Right renal pelvis (tissue), 4 donors: ENCODE data around the gene SPRED3. TPM values are rescaled to one million over a fixed set of nuclear protein-coding genes. Genes with fewer than 3 reads are reported as not detected.

Source experiments
- DNase-seq, 4 donors: peaks; one replicate each; pipeline ENCODE4 v3.0.0-alpha.2; 2013; ENCODE audit warnings: low read depth in 4 of 4, low spot score in 3 of 4, missing footprints in 1 of 4
- polyA plus RNA-seq, 4 donors: library from polyadenylated mRNA; unstranded; fragments of 120-200 nt; gene quantifications; one replicate each; pipeline ENCODE4 v1.2.1, GENCODE V29; 2013; ENCODE audit not compliant: insufficient read length in 4 of 4

The SPRED3 gene
- polyA plus RNA-seq, 4 donors = 0.90 to 1.1 (median 1.0) TPM

DNA sequence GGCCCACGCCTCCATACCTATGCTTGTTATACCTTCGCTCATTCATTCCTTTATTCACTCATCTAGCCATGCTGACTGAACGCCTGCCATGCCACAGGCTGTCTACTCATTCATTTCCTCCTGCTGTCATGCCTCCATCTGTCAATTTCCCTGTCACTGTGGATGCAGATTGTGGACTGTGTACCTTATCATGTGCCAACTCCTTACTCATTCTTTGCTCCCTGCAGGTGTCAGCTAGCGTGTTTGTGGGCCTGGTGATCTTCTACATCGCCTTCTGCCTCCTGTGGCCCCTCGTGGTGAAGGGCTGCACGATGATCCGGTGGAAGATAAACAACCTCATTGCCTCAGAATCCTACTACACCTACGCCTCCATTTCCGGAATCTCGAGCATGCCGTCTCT lies 18.2 kb upstream of the SPRED3 start:
- no peak for DNase-seq

DNA sequence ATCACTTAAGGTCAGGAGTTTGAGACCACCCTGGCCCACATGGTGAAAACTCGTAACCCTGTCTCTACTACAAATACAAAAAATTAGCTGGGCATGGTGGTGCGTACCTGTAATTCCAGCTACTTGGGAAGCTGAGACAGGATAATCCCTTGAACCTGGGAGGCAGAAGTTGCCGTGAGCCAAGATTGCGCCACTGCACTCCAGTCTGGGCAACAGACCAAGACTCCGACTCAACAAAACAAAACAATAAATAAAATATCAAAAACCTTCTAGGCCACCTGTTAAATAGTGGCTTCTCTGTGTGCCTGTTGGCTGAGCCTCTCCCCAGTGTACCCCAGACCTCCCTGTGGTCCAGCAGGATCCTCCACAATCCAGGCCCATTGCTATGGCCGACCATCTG lies 17.4 kb upstream of the SPRED3 start:
- no peak for DNase-seq

DNA sequence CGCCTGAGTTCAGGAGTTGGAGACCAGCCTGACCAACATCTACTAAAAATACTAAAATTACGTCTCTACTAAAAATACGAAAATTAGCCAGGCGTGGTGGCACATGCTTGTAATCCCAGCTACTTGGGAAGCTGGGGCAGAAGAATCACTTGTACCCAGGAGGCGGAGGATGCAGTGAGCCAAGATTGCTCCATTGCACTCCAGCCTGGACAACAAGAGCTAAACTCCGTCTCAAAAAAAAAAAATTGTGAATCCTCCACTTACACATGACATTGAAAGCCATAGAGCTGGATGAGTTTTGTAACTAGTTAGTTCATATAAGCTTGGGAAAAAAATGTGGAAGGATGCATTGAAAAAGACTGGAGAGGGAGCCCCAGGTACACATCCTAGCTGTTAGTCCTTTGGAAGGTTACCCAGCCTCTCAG lies 14.6 kb upstream of the SPRED3 start:
- no peak for DNase-seq

- peak; percentile 97 to 98 (median 98) for DNase-seq
Measured at GRCh38 chr19:38374332-38375097, 14.0 kb upstream of the SPRED3 start, which contains the start of gene PSMD8. Gene PSMD8 (plus strand): TSS chr19:38374571. CDS start chr19:38374602, 31 bp downstream.

GRCh38 chr19:38375098-38375493 lies 13.4 kb upstream of the SPRED3 start:
- no peak for DNase-seq

DNA sequence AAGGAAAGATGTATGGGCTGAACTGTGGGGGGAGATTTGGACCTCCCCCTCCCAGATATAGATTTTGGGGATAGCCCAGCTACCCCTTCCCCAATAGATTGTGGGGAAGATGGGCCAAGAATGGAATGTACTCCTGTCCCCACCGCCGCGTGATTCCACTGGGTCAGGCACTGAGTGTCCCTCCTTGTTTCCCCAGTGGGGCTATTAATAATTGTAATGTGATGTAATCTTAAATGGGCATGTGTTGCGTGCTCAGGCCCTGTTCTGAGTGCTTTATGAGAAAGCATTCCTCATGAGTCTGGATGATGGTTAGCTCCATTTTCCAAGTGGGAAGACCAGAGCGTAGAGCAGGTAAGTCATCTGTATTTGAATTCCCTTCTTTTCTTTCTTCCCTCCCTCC lies 12.7 kb upstream of the SPRED3 start:
- DNase-seq = no peak

- DNase-seq = no peak
Measured at GRCh38 chr19:38376576-38376975, 11.9 kb upstream of the SPRED3 start.

GRCh38 chr19:38377052-38377451 lies 11.4 kb upstream of the SPRED3 start:
- no peak for DNase-seq

DNA sequence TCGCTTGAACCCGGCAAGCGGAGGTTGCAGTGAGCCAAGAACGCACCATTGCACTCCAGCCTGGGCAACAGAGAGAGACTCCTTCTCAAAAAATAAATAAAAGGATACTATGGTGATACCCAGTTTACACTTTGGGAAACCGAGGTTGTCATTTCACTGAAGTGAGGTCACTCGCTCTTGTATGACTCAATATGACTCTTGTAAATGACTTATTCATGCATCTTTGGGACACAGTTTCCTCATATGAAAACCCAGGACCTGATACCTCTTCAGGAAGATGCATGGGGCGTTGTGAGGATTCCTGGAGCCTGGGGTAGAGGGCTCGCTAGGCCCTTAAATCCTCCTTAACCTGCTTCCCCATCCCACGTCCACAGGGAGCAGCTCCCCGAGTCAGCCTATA lies 9.6 kb upstream of the SPRED3 start:
- no peak for DNase-seq

- no peak for DNase-seq
Measured at GRCh38 chr19:38381138-38381537, 7.4 kb upstream of the SPRED3 start.

DNA sequence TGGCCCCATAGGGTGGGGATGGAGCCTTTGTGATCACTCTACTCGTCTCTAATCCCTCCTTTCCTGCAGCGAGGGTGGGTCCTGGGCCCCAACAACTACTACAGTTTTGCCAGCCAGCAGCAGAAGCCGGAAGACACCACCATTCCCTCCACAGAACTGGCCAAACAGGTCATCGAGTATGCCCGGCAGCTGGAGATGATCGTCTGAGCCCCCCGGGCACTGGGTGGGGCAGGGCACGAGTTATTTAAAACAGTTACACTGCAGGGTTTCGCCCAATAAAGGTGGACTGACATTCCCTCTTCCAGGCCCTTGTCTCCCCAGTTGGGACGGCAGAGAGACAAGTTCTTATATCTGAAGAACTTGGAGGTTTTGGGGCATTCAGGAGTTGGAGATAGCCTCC lies 5.3 kb upstream of the SPRED3 start:
- no peak for DNase-seq

- DNase-seq = no peak
Measured at GRCh38 chr19:38383743-38384142, 4.8 kb upstream of the SPRED3 start.

DNA sequence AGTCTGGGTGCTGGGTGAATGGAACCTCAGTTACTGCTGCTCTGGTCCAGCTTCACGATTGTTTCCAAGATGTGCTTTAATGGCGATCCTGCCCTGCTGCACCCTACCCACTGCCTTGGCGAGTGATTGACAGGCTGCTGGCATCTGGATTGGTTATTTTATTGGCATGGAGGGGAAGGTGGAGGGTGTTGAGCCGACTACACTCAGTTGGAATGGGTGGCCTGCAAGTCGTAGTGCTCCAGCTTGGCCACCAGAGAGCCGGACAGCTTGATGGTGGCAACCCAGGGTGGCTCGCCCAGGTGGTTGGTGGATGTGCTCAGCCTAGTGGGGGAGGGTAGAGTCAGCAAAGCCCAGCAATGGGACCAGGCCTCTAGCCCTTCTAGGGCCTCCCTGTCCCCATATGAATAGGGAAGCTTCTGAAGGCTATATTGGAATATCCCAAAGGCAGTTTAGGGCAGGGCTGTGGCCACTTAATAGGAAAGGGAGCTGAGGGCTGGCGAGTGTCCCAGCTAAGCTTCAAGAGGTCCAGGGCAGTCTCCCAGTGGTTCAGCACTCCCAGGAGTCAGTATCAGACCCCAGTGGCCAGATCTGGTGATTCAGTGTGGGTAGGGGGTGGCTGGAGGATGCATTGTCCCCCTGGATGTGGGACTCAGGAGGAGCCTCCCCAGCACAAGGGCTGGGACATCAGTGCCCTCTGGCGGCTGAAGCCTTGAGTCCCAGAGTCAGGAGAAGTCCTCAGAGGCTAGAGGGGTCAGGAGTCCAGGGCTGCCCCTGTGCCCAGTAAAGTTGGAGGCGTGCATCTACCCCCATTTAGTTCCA lies 4.1 kb upstream of the SPRED3 start:
- DNase-seq = no peak

DNA sequence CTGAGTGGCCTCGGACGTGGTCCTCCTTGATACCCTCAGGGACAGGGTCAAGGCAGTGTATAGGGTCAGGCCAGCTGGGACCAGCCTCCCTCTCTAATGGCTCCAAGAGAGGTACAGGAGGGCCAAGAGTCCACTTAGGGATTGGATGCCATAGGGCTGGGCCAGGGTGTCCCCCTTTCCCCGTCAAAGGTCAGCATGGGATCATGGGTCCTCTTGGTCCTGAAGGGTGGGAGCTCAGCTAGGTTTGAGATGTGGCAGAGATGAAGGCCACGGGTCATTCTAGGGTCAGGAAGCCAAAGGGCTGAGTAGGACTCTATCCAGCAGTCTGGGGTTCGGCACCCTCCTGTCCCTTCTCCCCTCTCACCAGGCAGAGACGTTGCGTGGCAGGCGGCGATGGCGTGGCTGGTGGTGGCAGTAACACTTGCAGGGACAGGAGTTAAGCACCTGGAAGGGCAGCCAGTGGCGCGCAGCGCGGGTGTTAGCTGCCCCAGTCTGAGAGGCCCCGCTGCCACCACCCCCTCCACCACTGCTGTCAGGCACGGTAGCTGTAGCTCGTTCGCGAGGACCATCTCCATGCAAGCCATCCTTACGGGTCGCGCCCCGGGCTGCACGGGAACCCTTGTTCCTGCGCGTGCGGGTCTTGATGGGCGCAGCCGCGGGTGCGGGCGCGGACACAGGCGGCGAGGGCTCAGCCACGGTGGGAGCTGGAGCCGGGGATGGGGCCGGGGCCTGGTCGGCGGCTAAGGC lies 3.3 kb upstream of the SPRED3 start:
- no peak for DNase-seq

- no peak for DNase-seq
Measured at GRCh38 chr19:38385804-38386257, 2.7 kb upstream of the SPRED3 start.

DNA sequence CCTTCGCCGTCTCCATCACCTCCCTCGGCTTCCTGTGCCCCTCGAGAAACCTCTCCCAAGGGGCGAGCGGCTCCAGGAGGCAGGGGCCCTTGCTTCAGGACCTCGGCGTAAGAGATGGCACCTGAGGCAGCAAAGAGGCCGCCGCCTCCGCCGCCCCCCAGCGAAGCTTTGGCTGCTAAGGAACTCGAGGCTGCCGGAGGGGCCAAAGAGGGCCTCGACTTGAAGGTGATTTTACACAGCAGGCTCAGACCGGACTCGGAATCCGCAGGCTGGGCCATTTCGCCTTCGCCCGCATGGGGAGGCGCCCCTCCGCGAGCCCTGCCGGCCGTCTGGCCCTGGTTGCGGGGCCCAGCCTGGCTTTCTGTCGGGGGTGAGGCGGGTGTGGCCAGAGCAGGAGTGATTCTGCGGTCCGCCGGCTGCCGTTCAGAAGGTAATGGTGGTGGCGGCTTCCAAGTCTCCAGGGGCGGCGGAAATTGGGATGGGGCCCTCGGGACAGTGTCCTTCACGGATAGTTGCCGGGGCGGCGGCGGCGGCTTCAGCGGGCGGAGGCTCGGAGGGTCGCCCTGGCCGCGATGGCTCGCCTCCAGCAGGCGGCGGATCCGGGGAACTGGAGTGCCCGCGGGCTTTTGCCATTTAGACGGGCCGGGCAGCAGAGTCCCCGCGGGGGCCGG lies 2.1 kb upstream of the SPRED3 start:
- DNase-seq = no peak

- no peak for DNase-seq
Measured at GRCh38 chr19:38386971-38387549, 1.4 kb upstream of the SPRED3 start.

- peak in 2 of 4 donors; percentile 58 to 62 for DNase-seq
Measured at GRCh38 chr19:38387550-38388348, 748 bp upstream of the SPRED3 start, which contains the start of gene GGN. Gene GGN (minus strand): TSS chr19:38388034. CDS start chr19:38387261, 773 bp downstream.
